Colon (tissue), 2 donors: ENCODE data around the gene CEP70.
"Not testable (repeated sequence)": the region's sequence is repeated elsewhere in the genome, so short reads cannot be mapped to it uniquely, and the experiment has no call there.

Experiments used
- FAIRE-seq: peaks from 2 replicates; lab custom pipeline; 2012; peaks lifted over from hg19 to GRCh38; lab: Jason Lieb, UNC
- donor health status: control.
- donor health status: control.

Gene CEP70

DNA sequence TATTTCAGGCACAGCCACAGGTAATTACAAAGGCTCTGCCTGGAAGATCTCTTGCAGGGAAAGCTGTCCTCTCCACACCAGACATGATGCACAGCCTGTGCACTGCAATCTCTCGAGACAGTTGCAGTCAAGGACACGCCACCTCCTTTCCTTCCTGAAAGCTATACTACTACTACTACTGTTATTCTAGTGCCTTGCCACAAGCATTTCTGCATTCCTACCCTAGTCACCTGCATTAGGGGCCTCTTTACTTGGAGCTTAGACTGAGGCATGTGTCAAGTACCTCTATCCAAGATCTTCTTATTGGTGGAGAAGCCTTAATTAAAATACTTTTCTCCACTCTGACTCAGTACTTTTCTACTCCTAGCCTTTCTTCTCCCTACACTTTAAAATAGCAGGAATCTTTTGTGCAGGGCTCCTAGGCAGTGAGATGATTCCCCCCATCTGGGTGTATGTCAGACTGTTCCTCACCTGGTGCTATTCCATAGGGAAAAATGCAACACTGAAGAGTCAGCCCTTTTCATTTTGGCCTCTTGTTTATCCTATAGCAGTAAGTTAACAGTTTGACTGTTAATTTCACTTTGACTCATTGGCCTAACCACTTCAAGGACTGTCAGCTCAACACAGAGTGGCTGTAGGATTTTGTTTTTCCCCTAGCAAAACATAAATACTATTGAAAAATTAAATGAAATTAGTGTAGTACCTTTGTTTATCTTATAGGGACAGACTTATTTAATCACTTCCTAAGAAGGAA is 80.8 kb downstream of the CEP70 start:
- FAIRE-seq, result no peak

GRCh38 chr3:138511945-138512344 is 82.1 kb downstream of the CEP70 start:
- FAIRE-seq, result no peak

DNA sequence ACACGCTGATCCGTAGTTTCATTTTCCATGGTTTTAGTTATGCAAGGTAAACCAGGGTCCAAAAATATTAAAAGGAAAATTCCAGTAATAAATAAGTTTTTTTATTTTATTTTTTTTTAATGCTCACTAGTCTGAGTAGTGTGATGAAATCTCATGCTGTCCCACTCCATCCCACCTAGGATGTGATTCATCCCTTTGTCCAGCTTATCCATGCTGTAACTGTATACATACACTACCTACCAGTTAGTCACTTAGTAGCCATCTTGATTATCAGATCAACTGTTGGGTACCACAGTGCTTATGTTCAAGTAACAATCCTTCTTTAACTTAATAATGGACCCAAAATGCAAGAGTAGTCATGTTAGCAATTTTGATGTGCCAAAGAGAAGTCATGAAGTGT is 84.5 kb downstream of the CEP70 start:
- no peak for FAIRE-seq

- no peak for FAIRE-seq
These were observed 86.5 kb downstream of the CEP70 start for GRCh38 chr3:138507524-138507923.

GRCh38 chr3:138498991-138499390 is 95.1 kb downstream of the CEP70 start:
- no peak for FAIRE-seq

GRCh38 chr3:138497851-138498250 is 96.2 kb downstream of the CEP70 start:
- no peak for FAIRE-seq

- FAIRE-seq, result no peak
These were observed 97.0 kb downstream of the CEP70 start for GRCh38 chr3:138497021-138497420.

DNA sequence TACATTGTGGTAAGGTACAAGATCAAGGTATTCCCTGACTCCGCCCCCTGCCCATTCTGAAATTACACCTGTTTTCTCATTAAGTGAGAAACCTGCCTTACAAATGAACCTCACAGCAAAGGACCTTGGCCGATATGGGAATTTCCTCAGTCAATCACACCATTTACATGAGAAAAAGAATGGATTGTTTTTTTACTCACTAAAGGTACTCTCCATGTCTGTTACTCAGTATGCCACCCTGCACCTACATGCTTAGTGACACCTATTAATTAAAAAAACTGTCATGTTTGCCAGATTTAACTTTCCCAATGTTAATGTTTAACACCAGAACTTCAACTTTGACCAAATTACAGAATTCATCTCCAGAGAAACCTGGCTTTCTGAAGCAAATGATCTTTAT is 97.6 kb downstream of the CEP70 start:
- FAIRE-seq, result no peak

GRCh38 chr3:138495638-138496037 is 98.4 kb downstream of the CEP70 start:
- not testable (repeated sequence) for FAIRE-seq

GRCh38 chr3:138494607-138494929 is 99.5 kb downstream of the CEP70 start:
- no peak for FAIRE-seq

GRCh38 chr3:138493804-138494606 is 100.1 kb downstream of the CEP70 start:
- no peak for FAIRE-seq

DNA sequence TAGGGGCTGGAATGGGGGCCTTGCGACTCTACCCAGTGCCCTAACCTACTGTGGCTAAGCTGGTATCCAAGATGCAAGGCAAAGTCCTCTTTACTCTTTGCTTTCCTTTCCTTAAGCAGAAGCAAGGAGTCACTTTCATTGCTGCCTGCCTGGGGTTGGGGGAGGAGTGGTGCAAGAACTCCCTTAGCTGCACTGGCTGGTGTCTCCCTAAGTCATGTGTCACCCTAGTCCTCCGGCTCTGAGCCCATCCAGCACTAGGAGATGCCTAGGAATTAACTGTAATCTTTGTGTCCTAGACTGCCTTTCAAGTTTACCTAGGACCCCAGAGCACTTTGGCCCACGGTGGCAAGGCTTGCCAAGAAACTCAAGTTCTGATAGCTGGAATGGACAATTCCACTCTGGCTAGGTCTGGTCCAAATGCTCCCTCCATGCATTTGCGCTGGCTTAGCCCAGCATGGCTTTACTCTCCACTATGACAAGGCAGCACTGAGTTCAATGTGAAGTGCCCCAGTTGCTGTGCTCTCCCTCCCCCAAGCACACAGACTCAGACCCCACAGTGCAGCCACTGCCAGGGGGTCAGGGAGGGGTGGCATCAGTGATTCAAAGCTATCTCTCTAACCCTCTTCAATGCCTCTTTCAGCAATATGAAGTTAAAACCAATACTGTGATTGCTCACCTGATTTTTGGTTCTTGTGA is 100.9 kb downstream of the CEP70 start:
- no peak for FAIRE-seq

GRCh38 chr3:138491971-138492370 is 102.1 kb downstream of the CEP70 start:
- FAIRE-seq, result no peak

DNA sequence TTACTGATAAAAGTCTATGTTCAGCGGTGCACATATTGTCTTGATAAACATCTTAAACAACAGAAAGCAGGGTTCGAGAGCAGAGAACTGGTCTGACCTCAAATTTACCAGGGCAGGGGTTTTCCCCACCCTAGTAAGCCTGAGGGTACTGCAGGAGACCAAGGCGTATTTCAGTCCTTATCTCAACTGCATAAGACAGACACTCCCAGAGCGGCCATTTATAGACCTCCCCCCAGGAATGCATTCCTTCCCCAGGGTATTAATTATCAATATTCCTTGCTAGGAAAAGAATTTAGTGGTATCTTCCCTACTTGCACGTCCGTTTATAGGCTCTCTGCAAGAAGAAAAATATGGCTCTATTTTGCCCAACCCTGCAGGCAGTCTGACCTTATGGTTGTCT is 107.5 kb downstream of the CEP70 start:
- not testable (repeated sequence) for FAIRE-seq

- not testable (repeated sequence) for FAIRE-seq
These were observed 109.4 kb downstream of the CEP70 start for GRCh38 chr3:138484672-138485071.

GRCh38 chr3:138479438-138479863 is 114.6 kb downstream of the CEP70 start:
- FAIRE-seq, result no peak

DNA sequence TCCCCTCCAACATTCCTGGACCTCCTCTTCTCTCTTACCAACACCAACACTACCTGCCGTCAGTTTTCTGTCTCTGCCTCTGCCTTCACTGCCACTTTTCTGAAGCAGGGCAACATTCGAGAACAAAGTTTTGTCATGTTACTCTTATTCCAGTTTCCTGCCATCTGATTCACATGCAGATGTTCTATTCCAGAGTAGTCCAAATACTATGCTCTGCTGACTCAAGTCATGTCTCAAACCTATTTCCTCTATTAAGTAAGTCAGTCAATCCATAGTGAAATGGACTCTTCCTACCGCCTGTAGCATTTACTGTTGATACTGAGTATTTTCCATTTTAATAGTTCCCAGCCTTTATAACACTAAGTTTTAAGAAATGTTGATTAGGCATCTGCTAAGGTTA is 116.3 kb downstream of the CEP70 start:
- FAIRE-seq, result no peak

GRCh38 chr3:138477120-138477519 is 116.9 kb downstream of the CEP70 start:
- no peak for FAIRE-seq

DNA sequence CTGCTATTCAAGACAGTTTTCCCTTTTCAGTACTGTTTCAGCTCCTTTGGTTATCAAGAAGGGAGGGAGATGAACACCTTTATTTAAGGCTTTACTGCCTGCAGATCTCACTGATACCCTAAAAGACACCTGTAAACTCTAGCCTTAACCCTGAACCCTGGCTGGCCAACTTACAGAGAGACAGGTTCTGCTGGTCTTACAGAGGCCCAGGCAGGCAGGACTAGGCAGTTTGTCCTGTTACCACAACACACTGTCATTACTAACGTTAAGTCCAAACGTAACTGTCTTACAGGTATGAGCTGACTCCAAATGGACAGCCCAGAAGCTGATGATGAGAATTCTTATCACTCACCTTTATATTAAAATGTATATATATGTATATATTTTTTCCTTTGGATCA is 117.5 kb downstream of the CEP70 start:
- no peak for FAIRE-seq

GRCh38 chr3:138474163-138474562 is 119.9 kb downstream of the CEP70 start:
- no peak for FAIRE-seq

DNA sequence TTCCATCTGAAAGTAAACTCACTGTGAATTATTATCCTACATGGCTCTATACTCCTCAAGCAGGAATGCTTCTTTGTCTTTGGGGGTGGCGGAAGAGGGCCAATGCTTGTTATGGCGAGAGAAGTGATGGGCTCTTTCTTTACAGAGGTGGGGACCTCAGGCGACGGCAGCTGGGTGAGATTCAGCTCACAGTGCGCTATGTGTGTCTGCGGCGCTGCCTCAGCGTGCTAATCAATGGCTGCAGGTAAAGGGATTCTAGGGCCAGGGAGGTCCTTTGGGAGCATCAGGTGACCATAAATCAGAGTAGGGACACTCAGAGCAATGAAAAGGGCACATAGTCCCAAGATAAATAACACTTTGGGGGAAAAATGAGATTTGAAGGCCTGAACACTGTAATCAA is 120.7 kb downstream of the CEP70 start:
- FAIRE-seq, result no peak

- FAIRE-seq, result no peak
These were observed 121.8 kb downstream of the CEP70 start for GRCh38 chr3:138472141-138472825.
